K562 (cell line): ENCODE measurements around the gene SLC34A3. TPM values are rescaled to one million over a fixed set of nuclear protein-coding genes. Genes with fewer than 3 reads are reported as not detected.

ENCODE experiments used
- ATAC-seq: fragments of 200-7000 bp; cut with Tn5 transposase; 3 replicates; pipeline ENCODE4 v1.9.1; 2020; ENCODE audit warnings: moderate library complexity
- BruUV-seq: library from RNA; stranded (reverse); fragments of 400-500 nt; replicated peaks from 2 replicates; lab custom pipeline; 2021; lab: Mats Ljungman, UMichigan
- CTCF ChIA-PET: fragments of 300-600 bp; formaldehyde crosslinking; extraction: SDS; loops from one replicate; lab custom pipeline; 2021; ENCODE audit warnings: low intra/inter-chr PET ratio; lab: Yijun Ruan, JAX
- POLR2A ChIA-PET: fragments of 300-600, 350-650 bp; sonication (Branson Sonifier 250); formaldehyde crosslinking; extraction: SDS; loops from one replicate; lab custom pipeline; 2021; ENCODE audit warnings: antibody characterized with exemption, inconsistent platforms; lab: Yijun Ruan, JAX
- DNase-seq, 4 experiments: peaks; one replicate each; pipeline versions ENCODE4 v3.0.0 to v3.0.0-alpha.2; 2011 to 2018; ENCODE audit warnings: low spot score in 3 of 4, mixed read lengths in 3 of 4; ENCODE audit errors: extremely low read depth in 1 of 4
- FAIRE-seq: peaks from 2 replicates; lab custom pipeline; 2011; peaks lifted over from hg19 to GRCh38; lab: Jason Lieb, UNC
- H2AFZ ChIP-seq: 2 replicates; pipeline ENCODE4 v1.6.0; 2011; ENCODE audit warnings: low read depth, low read length, control low read depth, inconsistent platforms
- H3K27ac ChIP-seq: fragments of 200-600 bp; 3 replicates; pipeline ENCODE4 v1.8.0; 2011; ENCODE audit warnings: low read depth, mild to moderate bottlenecking, control low read depth, inconsistent platforms, low read length, moderate library complexity, mixed read lengths; ENCODE audit errors: extremely low read depth
- H3K27me3 ChIP-seq, 2 experiments: fragments of 300-600 bp in 1 of 2; 2 replicates in 1 of 2; 3 replicates in 1 of 2; pipeline versions ENCODE4 v1.6.0 to v1.8.0; 2011; ENCODE audit warnings: inconsistent platforms in 2 of 2, low read length in 2 of 2, mild to moderate bottlenecking in 1 of 2, mixed read lengths in 1 of 2, moderate library complexity in 1 of 2; ENCODE audit not compliant: control insufficient read depth in 2 of 2, insufficient read depth in 2 of 2
- H3K36me3 ChIP-seq: fragments of 300-600 bp; 3 replicates; pipeline ENCODE4 v1.8.0; 2011; ENCODE audit warnings: mild to moderate bottlenecking, low read length, inconsistent platforms; ENCODE audit not compliant: control insufficient read depth, insufficient read depth
- H3K4me1 ChIP-seq, 2 experiments: fragments of 200-600 bp in 1 of 2; replicated peaks in 1 of 2; 2 replicates in 1 of 2; 3 replicates in 1 of 2; pipeline versions ENCODE4 v1.5.1 to v1.8.0; 2011; ENCODE audit warnings: inconsistent platforms in 2 of 2, low read length in 2 of 2, mild to moderate bottlenecking in 1 of 2, mixed read lengths in 1 of 2, moderate library complexity in 1 of 2; ENCODE audit not compliant: control insufficient read depth in 2 of 2, insufficient read depth in 2 of 2
- H3K4me2 ChIP-seq: 2 replicates; pipeline ENCODE4 v1.6.1; 2011; ENCODE audit warnings: low read length, control low read depth, inconsistent platforms, mixed read lengths; ENCODE audit not compliant: insufficient read depth
- H3K4me3 ChIP-seq: fragments of 200-600 bp; sonication (generic), shearing (Covaris generic); 2 replicates; pipeline ENCODE4 v1.5.1; 2016; ENCODE audit warnings: control low read depth, inconsistent platforms
- H3K79me2 ChIP-seq: fragments of 200-600 bp; 3 replicates; pipeline ENCODE4 v1.8.0; 2011; ENCODE audit warnings: low read length, inconsistent platforms; ENCODE audit not compliant: control insufficient read depth, insufficient read depth
- H3K9ac ChIP-seq, 2 experiments: 2 replicates each; pipeline versions ENCODE4 v1.6.0 to v1.6.1; 2011; ENCODE audit warnings: low read depth in 2 of 2, low read length in 2 of 2, control low read depth in 1 of 2, inconsistent platforms in 1 of 2, mild to moderate bottlenecking in 1 of 2, mixed read lengths in 1 of 2; ENCODE audit not compliant: insufficient read depth in 1 of 2
- H3K9me1 ChIP-seq: one replicate; pipeline ENCODE4 v1.6.0; 2011; ENCODE audit warnings: inconsistent platforms, mild to moderate bottlenecking, low read length, moderate library complexity; ENCODE audit not compliant: control insufficient read depth, insufficient read depth
- H3K9me3 ChIP-seq: replicated peaks from 2 replicates; pipeline ENCODE4 v1.5.1; 2011; ENCODE audit warnings: low read depth, low read length, inconsistent platforms; ENCODE audit not compliant: control insufficient read depth, insufficient read depth
- H4K20me1 ChIP-seq: replicated peaks from 2 replicates; pipeline ENCODE4 v1.6.1; 2011; ENCODE audit warnings: low read length, inconsistent platforms, mixed read lengths; ENCODE audit not compliant: control insufficient read depth, insufficient read depth
- BHLHE40 ChIP-seq: IDR thresholded peaks from 2 replicates; pipeline ENCODE4 v1.6.1; 2011; ENCODE audit warnings: low read length, improper control_type of control experiment
- CBX8 ChIP-seq: fragments of 200-600 bp; sonication (generic); IDR thresholded peaks from 2 replicates; pipeline ENCODE4 v1.6.1; 2012; ENCODE audit warnings: borderline replicate concordance, mixed run types, low read depth, mild to moderate bottlenecking, moderate library complexity, mixed read lengths, low read length, control low read depth, inconsistent platforms; ENCODE audit not compliant: poor library complexity, severe bottlenecking; ENCODE audit errors: extremely low read depth
- CREM ChIP-seq: IDR thresholded peaks from 2 replicates; pipeline ENCODE4 v1.6.1; 2014; ENCODE audit warnings: antibody characterized with exemption, low read depth
- EP400 ChIP-seq: fragments of 450-650 bp; IDR thresholded peaks from 2 replicates; pipeline ENCODE4 v1.6.1; 2017; ENCODE audit warnings: antibody characterized with exemption, mild to moderate bottlenecking, moderate library complexity
- L3MBTL2 ChIP-seq: fragments of 450-650 bp; IDR thresholded peaks from 2 replicates; pipeline ENCODE4 v1.6.1; 2016; ENCODE audit warnings: mild to moderate bottlenecking, moderate library complexity
- LARP7 ChIP-seq: fragments of 450-650 bp; IDR thresholded peaks from 2 replicates; pipeline ENCODE4 v1.6.1; 2016
- MYC ChIP-seq, 2 experiments: fragments of 250-450 bp in 1 of 2; sonication (Bioruptor Pico) in 1 of 2; IDR thresholded peaks; 2 replicates each; pipeline versions ENCODE4 v1.5.1 to v1.6.1; 2012 to 2021; ENCODE audit warnings: low read depth in 2 of 2, borderline replicate concordance in 1 of 2, improper control_type of control experiment in 1 of 2, low read length in 1 of 2, mild to moderate bottlenecking in 1 of 2, moderate library complexity in 1 of 2
- NFYB ChIP-seq: IDR thresholded peaks from 2 replicates; pipeline ENCODE4 v1.6.1; 2011; ENCODE audit warnings: mild to moderate bottlenecking, moderate library complexity; ENCODE audit not compliant: insufficient read length; ENCODE audit errors: extremely low read depth
- NRF1 ChIP-seq, 2 experiments: fragments of 450-650 bp; IDR thresholded peaks in 1 of 2; conservative IDR thresholded peaks in 1 of 2; 2 replicates each; pipeline ENCODE4 v1.6.1; 2014; ENCODE audit warnings: mild to moderate bottlenecking in 2 of 2
- POLR2B ChIP-seq: fragments of 450-650 bp; IDR thresholded peaks from 2 replicates; pipeline ENCODE4 v1.6.1; 2018; ENCODE audit warnings: low read depth; ENCODE audit not compliant: partially characterized antibody
- SIN3B ChIP-seq: fragments of 450-650 bp; IDR thresholded peaks from 2 replicates; pipeline ENCODE4 v1.6.1; 2017; ENCODE audit warnings: low read depth, mild to moderate bottlenecking, moderate library complexity
- ZBTB8A ChIP-seq: fragments of 450-650 bp; IDR thresholded peaks from 2 replicates; pipeline ENCODE4 v1.6.1; 2018; ENCODE audit warnings: mild to moderate bottlenecking, moderate library complexity; ENCODE audit not compliant: partially characterized antibody
- ZNF408 ChIP-seq: fragments of 250-450 bp; sonication (Bioruptor Pico); IDR thresholded peaks from 2 replicates; pipeline ENCODE4 v1.4.0; 2020; ENCODE audit warnings: low read depth, mild to moderate bottlenecking, moderate library complexity
- WGBS: fragments of 100-300 bp; shearing (Covaris generic); methylation state at CpG from one replicate; pipeline ENCODE4 v1.1.6; 2016; ENCODE audit warnings: low coverage, mixed read lengths; ENCODE audit not compliant: insufficient coverage; ENCODE audit errors: missing lambda C conversion rate; 5-methylcytosine and 5-hydroxymethylcytosine counted together
- in situ Hi-C: fragments of 300-500 bp; cut with MboI; formaldehyde crosslinking; loops from 4 replicates; pipeline ENCODE4 v1.15.0; 2018; ENCODE audit warnings: inconsistent platforms, mixed read lengths
- intact Hi-C: fragments of 100-400 bp; cut with micrococcal nuclease; formaldehyde crosslinking; loops from 2 replicates; pipeline ENCODE4 v1.14.2; 2022
- polyA plus RNA-seq, 8 experiments: library from polyadenylated mRNA; depleted of rRNA in 4 of 8; stranded (reverse) in 5 of 8; unstranded in 3 of 8; fragments of >200 nt; fragmentation: Nextera tagmentation in 2 of 8; fragmentation: Illumina TruSeq in 1 of 8; extraction: Ambion mirVana in 2 of 8; extraction: Trizol in 1 of 8; gene quantifications; 2 replicates each; pipeline versions ENCODE4 v1.2.1 to v1.2.3, GENCODE V29; 2011 to 2014; ENCODE audit warnings: inconsistent platforms in 1 of 8, missing spikeins in 1 of 8
- total RNA-seq, 7 experiments: library from RNA; depleted of rRNA in 6 of 7; stranded (reverse); fragments of >200 nt in 6 of 7; fragmentation: Illumina TruSeq in 2 of 7; extraction: Trizol in 2 of 7; gene quantifications; 2 replicates each; pipeline versions ENCODE4 v1.2.1 to v1.2.3, GENCODE V29; 2011 to 2021; ENCODE audit warnings: low replicate concordance in 1 of 7
- TF ChIP-seq, protein P1 (sequence below), 3 experiments: fragments of 200-800 bp in 1 of 3; fragments of 250-450 bp in 1 of 3; fragments of 450-650 bp in 1 of 3; sonication (Bioruptor Pico) in 1 of 3; sonication (Bioruptor generic) in 1 of 3; formaldehyde crosslinking in 1 of 3; IDR thresholded peaks; 2 replicates each; pipeline versions ENCODE4 v1.6.1 to v1.8.0; 2016 to 2022; ENCODE audit warnings: mild to moderate bottlenecking in 2 of 3, missing genetic modification characterization in 2 of 3, missing compliant biosample characterization in 1 of 3, moderate library complexity in 1 of 3
- TF ChIP-seq, protein P2 (sequence below): fragments of 250-450 bp; sonication (Bioruptor Pico); IDR thresholded peaks from 2 replicates; pipeline ENCODE4 v1.9.0; 2021; ENCODE audit warnings: mild to moderate bottlenecking, inconsistent platforms

SLC34A3 gene
- total and polyA plus RNA-seq, 9 of the 15 experiments (the other 6 are each of a cell fraction or from before 2014, with no cell fraction given) = not detected

DNA sequence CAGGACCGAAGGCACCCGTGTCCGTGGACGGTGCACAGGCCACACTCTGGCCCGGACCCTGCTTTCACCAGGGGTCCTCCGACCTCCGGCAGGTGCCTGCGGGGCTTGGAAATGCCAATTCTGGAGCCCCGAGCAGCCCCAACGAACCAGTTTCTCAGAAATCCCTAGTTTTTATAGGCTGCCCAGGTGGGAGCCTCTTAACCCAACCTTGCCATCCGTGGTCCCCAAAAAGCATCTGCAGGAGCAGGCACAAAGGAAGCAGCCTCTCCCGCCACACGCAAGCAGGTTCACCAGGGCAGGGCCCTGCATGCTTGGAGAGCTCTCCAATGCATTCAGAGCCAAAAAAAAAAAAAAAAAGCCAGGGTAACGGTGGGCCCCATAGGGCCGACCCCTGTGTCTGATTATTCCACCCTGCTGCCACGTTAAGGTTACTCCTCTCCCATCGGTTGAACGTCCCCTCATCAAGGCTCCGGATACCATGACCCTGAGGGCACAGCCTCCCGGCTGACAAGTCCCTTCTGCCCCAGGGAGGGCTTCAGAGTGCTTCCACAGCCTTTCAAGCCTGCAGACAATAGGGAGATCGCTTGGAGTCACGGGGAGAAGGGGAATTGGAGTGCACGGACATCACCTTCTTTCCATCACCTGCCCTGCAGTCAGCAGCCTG is 29.4 kb upstream of the SLC34A3 start:
- Histone ChIP-seq H3K4me3 (peak overlapping the region; percentile 52), H3K79me2 (peaks cover 81% of the 10 kb centered on the region), H3K4me2 (peak overlapping the region; percentile 81), H3K36me3 (peaks cover 14% of the 10 kb centered on the region; the same call in 2 of the 3 replicates), H3K9ac (peak overlapping the region; percentile 73 to 94), H2AFZ (peak overlapping the region; percentile 62), H3K27ac (peak overlapping the region; percentile 70), H4K20me1 (peaks cover 5% of the 10 kb centered on the region), H3K4me1 (peaks cover 34 to 82% of the 10 kb centered on the region in 2 experiments), H3K9me1 (peaks cover 3% of the 10 kb centered on the region), H3K9me3 (no peaks in the 10 kb centered on the region), H3K27me3 (no peaks in the 10 kb centered on the region)
- POLR2A ChIA-PET = interaction anchor here (0.5 to 5.7 kb wide), 8 partner anchors 10 to 39 kb away, joined by 3 to 56 read pairs (median 6); partner anchors contain the start of genes ANAPC2, SSNA1 and TUBB4B
- no TSS peak for BruUV-seq
- DNase-seq = no peak
- FAIRE-seq = peak; percentile 57
- WGBS = 5% methylated on average over 23 of the region's 23 CpGs
- in situ Hi-C loops = no loop called here
- CTCF ChIA-PET = no interaction called here
- no peak for ATAC-seq
- intact Hi-C loops = loop anchor here (2.0 kb wide), 1 partner anchor 17 kb away; no protein-coding TSS in a partner anchor
- TF ChIP-seq NRF1 (conservative IDR thresholded peaks at IDR 0.05 in 1 of 2, IDR thresholded peaks at IDR 0.05 in 1 of 2) = peak; percentile 17 to 55
- peak; percentile 8 for TF ChIP-seq POLR2B
- TF ChIP-seq, protein P1, sequence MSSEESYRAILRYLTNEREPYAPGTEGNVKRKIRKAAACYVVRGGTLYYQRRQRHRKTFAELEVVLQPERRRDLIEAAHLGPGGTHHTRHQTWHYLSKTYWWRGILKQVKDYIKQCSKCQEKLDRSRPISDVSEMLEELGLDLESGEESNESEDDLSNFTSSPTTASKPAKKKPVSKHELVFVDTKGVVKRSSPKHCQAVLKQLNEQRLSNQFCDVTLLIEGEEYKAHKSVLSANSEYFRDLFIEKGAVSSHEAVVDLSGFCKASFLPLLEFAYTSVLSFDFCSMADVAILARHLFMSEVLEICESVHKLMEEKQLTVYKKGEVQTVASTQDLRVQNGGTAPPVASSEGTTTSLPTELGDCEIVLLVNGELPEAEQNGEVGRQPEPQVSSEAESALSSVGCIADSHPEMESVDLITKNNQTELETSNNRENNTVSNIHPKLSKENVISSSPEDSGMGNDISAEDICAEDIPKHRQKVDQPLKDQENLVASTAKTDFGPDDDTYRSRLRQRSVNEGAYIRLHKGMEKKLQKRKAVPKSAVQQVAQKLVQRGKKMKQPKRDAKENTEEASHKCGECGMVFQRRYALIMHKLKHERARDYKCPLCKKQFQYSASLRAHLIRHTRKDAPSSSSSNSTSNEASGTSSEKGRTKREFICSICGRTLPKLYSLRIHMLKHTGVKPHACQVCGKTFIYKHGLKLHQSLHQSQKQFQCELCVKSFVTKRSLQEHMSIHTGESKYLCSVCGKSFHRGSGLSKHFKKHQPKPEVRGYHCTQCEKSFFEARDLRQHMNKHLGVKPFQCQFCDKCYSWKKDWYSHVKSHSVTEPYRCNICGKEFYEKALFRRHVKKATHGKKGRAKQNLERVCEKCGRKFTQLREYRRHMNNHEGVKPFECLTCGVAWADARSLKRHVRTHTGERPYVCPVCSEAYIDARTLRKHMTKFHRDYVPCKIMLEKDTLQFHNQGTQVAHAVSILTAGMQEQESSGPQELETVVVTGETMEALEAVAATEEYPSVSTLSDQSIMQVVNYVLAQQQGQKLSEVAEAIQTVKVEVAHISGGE (CRISPR knock-in tag; IDR thresholded peaks at IDR 0.05) = peak in 1 of 3 experiments; percentile 52; a peak in 1 of 6 replicates
- no peak for TF ChIP-seq LARP7
- TF ChIP-seq CBX8 = no peak
- TF ChIP-seq ZBTB8A = no peak
- no peak for TF ChIP-seq BHLHE40
- TF ChIP-seq SIN3B = peak; percentile 48; the same call in 1 of the 2 replicates
- no peak for TF ChIP-seq ZNF408
- TF ChIP-seq, protein P2, sequence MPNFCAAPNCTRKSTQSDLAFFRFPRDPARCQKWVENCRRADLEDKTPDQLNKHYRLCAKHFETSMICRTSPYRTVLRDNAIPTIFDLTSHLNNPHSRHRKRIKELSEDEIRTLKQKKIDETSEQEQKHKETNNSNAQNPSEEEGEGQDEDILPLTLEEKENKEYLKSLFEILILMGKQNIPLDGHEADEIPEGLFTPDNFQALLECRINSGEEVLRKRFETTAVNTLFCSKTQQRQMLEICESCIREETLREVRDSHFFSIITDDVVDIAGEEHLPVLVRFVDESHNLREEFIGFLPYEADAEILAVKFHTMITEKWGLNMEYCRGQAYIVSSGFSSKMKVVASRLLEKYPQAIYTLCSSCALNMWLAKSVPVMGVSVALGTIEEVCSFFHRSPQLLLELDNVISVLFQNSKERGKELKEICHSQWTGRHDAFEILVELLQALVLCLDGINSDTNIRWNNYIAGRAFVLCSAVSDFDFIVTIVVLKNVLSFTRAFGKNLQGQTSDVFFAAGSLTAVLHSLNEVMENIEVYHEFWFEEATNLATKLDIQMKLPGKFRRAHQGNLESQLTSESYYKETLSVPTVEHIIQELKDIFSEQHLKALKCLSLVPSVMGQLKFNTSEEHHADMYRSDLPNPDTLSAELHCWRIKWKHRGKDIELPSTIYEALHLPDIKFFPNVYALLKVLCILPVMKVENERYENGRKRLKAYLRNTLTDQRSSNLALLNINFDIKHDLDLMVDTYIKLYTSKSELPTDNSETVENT (CRISPR knock-in tag) = 0 out of 2 replicates have a peak, but pooled peaks have one; percentile 7
- no peak for TF ChIP-seq EP400
- no peak for TF ChIP-seq NFYB
- no peak for TF ChIP-seq CREM
- no peak for TF ChIP-seq MYC (IDR thresholded peaks at IDR 0.05; ENCODE audit: low read depth, low read length)
- TF ChIP-seq MYC (CRISPR knock-in tag; IDR thresholded peaks at IDR 0.05; ENCODE audit: borderline replicate concordance, low read depth) = peak; percentile 69; the same call in 1 of the 2 replicates
- TF ChIP-seq L3MBTL2 = 0 out of 2 replicates have a peak, but pooled peaks have one; percentile 22
